ENCODE data around the gene MYO9A.

GRCh38 chr15:71830981-71831380 lies 287.0 kb downstream of the MYO9A start:
- TF ChIP-seq CTCF (IDR thresholded peaks at IDR 0.05) (no peak), POLR2A (IDR thresholded peaks at IDR 0.05) (no peak)
